HG02798 (cell line): ENCODE measurements around the gene SNX10.

Source experiments
- ATAC-seq: cut with Tn5 transposase; IDR thresholded peaks from one replicate; pipeline ENCODE4 v1.9.1; 2021; ENCODE audit warnings: mild to moderate bottlenecking; ENCODE audit not compliant: unreplicated experiment, poor library complexity

The SNX10 gene

GRCh38 chr7:26295586-26295985, 3.9 kb downstream of the SNX10 start:
- ATAC-seq: no peak

GRCh38 chr7:26298472-26299058, 6.9 kb downstream of the SNX10 start:
- ATAC-seq: no peak

- ATAC-seq: no peak
These were observed 13.6 kb downstream of the SNX10 start for GRCh38 chr7:26305090-26305868.

- no peak for ATAC-seq
These were observed 14.4 kb downstream of the SNX10 start for GRCh38 chr7:26305869-26306665.

GRCh38 chr7:26306790-26307189, 15.1 kb downstream of the SNX10 start:
- ATAC-seq: no peak

- no peak for ATAC-seq
These were observed 15.6 kb downstream of the SNX10 start for GRCh38 chr7:26307226-26307625.

- no peak for ATAC-seq
These were observed 16.1 kb downstream of the SNX10 start for GRCh38 chr7:26307791-26308190.

- no peak for ATAC-seq
These were observed 16.9 kb downstream of the SNX10 start for GRCh38 chr7:26308551-26308950.

- no peak for ATAC-seq
These were observed 17.4 kb downstream of the SNX10 start for GRCh38 chr7:26309089-26309488.

- ATAC-seq: no peak
These were observed 20.1 kb downstream of the SNX10 start for GRCh38 chr7:26311798-26312197.

GRCh38 chr7:26317211-26317610, 25.5 kb downstream of the SNX10 start:
- ATAC-seq: no peak

GRCh38 chr7:26318921-26319320, 27.3 kb downstream of the SNX10 start:
- ATAC-seq: no peak

- no peak for ATAC-seq
These were observed 28.0 kb downstream of the SNX10 start for GRCh38 chr7:26319636-26320035.

- no peak for ATAC-seq
These were observed 29.2 kb downstream of the SNX10 start for GRCh38 chr7:26320878-26321277.

GRCh38 chr7:26321435-26321834, 29.8 kb downstream of the SNX10 start:
- no peak for ATAC-seq

- ATAC-seq: no peak
These were observed 34.5 kb downstream of the SNX10 start for GRCh38 chr7:26326211-26326610.

GRCh38 chr7:26328498-26329390, 37.1 kb downstream of the SNX10 start:
- ATAC-seq: no peak

- ATAC-seq: peak; percentile 50
These were observed 38.0 kb downstream of the SNX10 start for GRCh38 chr7:26329520-26330255.

GRCh38 chr7:26331113-26331512, 39.5 kb downstream of the SNX10 start:
- ATAC-seq: no peak

GRCh38 chr7:26331789-26332188, 40.1 kb downstream of the SNX10 start:
- ATAC-seq: no peak
